Measurements from ENCODE around the gene NAA10.

- TF ChIP-seq POLR2AphosphoS5 (IDR thresholded peaks at IDR 0.05) (no peak), CTCF (IDR thresholded peaks at IDR 0.05) (no peak), EP300 (IDR thresholded peaks at IDR 0.05) (no peak)
These were observed 29.2 kb downstream of the NAA10 start for GRCh38 chrX:153905481-153906095.

Measured in esophagus muscularis mucosa (tissue), 4 donors.